ENCODE data around the gene TNFRSF8.

GRCh38 chr1:12121212-12122003, 58.3 kb downstream of the TNFRSF8 start:
- TF ChIP-seq, protein P1, sequence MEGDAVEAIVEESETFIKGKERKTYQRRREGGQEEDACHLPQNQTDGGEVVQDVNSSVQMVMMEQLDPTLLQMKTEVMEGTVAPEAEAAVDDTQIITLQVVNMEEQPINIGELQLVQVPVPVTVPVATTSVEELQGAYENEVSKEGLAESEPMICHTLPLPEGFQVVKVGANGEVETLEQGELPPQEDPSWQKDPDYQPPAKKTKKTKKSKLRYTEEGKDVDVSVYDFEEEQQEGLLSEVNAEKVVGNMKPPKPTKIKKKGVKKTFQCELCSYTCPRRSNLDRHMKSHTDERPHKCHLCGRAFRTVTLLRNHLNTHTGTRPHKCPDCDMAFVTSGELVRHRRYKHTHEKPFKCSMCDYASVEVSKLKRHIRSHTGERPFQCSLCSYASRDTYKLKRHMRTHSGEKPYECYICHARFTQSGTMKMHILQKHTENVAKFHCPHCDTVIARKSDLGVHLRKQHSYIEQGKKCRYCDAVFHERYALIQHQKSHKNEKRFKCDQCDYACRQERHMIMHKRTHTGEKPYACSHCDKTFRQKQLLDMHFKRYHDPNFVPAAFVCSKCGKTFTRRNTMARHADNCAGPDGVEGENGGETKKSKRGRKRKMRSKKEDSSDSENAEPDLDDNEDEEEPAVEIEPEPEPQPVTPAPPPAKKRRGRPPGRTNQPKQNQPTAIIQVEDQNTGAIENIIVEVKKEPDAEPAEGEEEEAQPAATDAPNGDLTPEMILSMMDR (IDR thresholded peaks at IDR 0.05), result no peak
- TF ChIP-seq POLR2A (IDR thresholded peaks at IDR 0.05), result no peak

Data from adrenal gland (tissue), 5 donors.